Temporal lobe (tissue), 1 donor: ENCODE measurements around the gene ATP8B3. TPM values are rescaled to one million over a fixed set of nuclear protein-coding genes. Genes with fewer than 3 reads are reported as not detected.

Experiments used
- total RNA-seq: library from RNA; depleted of rRNA; stranded (reverse); fragments of >200 nt; gene quantifications from one replicate; pipeline ENCODE4 v1.2.3, GENCODE V29; 2014

ATP8B3 gene
- total RNA-seq, 1 donor from 2014 or later, result under 0.01 TPM

Other genes with a start within 250 kb of the ATP8B3 start
- 31.2 TPM for gene MEX3D, start 244.0 kb downstream of the ATP8B3 start, total RNA-seq
- gene MBD3, start 219.4 kb downstream of the ATP8B3 start, total RNA-seq, result 40.1 TPM
- gene UQCR11, start 206.8 kb downstream of the ATP8B3 start, total RNA-seq, result 30.7 TPM
- 19.4 TPM for gene TCF3, start 159.7 kb downstream of the ATP8B3 start, total RNA-seq
- not detected for gene ONECUT3, start 58.8 kb downstream of the ATP8B3 start, total RNA-seq
- gene REXO1, start 36.2 kb upstream of the ATP8B3 start, total RNA-seq, result 9.6 TPM
- gene KLF16, start 51.3 kb upstream of the ATP8B3 start, total RNA-seq, result 3.4 TPM
- 22.6 TPM for gene ABHD17A, start 73.2 kb upstream of the ATP8B3 start, total RNA-seq
- gene ADAT3, start 93.1 kb upstream of the ATP8B3 start, total RNA-seq, result 0.74 TPM
- 22.1 TPM for gene SCAMP4, start 93.1 kb upstream of the ATP8B3 start, total RNA-seq
- 30.2 TPM for gene CSNK1G2, start 128.9 kb upstream of the ATP8B3 start, total RNA-seq
- 56.5 TPM for gene BTBD2, start 203.4 kb upstream of the ATP8B3 start, total RNA-seq
- gene MKNK2, start 239.0 kb upstream of the ATP8B3 start, total RNA-seq, result 13.0 TPM